GM12892 (cell line): ENCODE measurements around the gene RTN1.

Experiments used
- DNase-seq: peaks from one replicate; pipeline ENCODE4 v3.0.0; 2011; ENCODE audit not compliant: insufficient read length
- FAIRE-seq: peaks from 2 replicates; lab custom pipeline; 2011; peaks lifted over from hg19 to GRCh38; lab: Jason Lieb, UNC
- POLR2A ChIP-seq: IDR thresholded peaks from 2 replicates; pipeline ENCODE4 v1.6.1; 2011; ENCODE audit warnings: low read depth, low read length, control low read depth
- POLR2AphosphoS5 ChIP-seq: IDR thresholded peaks from 2 replicates; pipeline ENCODE4 v1.6.1; 2011; ENCODE audit warnings: low read depth, low read length, control low read depth
- TAF1 ChIP-seq: IDR thresholded peaks from 2 replicates; pipeline ENCODE4 v1.6.1; 2011; ENCODE audit warnings: low read depth, mild to moderate bottlenecking, control low read depth, low read length, borderline replicate concordance

The RTN1 gene

DNA sequence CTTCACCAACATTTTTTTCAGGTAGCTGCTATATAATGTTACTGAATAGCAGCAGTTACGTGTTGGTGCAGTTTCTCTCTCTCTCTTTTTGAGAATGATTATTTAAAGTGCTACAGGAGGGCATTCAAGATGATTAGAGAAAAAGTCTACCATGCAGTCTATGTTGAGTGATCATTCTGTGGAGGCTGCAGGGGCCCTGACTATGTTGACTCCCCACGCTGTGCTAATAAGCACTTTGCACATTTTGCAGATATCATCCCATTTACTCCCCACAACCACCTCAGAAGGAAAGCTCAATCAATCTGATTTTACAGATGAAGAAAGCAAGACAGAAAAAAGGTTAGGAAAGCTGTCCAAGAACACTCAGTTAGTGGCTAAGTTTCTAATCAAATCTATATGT is 87.8 kb downstream of the RTN1 start:
- TF ChIP-seq POLR2A (no peak), POLR2AphosphoS5 (no peak), TAF1 (no peak)
- DNase-seq (no peak), FAIRE-seq (no peak)

GRCh38 chr14:59777006-59777579 is 93.5 kb downstream of the RTN1 start:
- FAIRE-seq, result no peak
- DNase-seq, result no peak
- TF ChIP-seq TAF1 (no peak), POLR2AphosphoS5 (no peak), POLR2A (no peak)

- FAIRE-seq, result no peak
- TF ChIP-seq POLR2AphosphoS5 (no peak), TAF1 (no peak), POLR2A (no peak)
- DNase-seq, result no peak
These were observed 94.1 kb downstream of the RTN1 start for GRCh38 chr14:59776468-59776867.

GRCh38 chr14:59772233-59772632 is 98.3 kb downstream of the RTN1 start:
- TF ChIP-seq POLR2A (no peak), TAF1 (no peak), POLR2AphosphoS5 (no peak)
- FAIRE-seq (no peak), DNase-seq (no peak)

DNA sequence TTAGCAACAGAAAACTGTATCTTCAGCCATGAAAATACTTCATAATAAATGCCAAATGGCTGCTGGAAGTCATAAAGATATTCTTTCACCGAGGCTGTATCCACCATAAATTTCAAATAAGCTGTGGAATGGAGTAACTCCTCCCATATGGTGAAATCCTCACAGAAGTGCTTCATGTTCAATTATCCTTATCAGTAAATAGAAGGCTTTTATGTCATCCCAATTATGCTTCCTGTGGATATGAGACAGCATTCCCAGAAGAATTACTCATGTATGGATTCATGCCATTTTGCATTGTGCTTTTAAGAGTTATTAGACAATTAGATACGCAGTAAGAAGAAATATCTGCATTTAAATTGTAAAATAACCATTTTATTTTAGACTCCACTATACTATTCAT is 99.0 kb downstream of the RTN1 start:
- DNase-seq (no peak), FAIRE-seq (no peak)

DNA sequence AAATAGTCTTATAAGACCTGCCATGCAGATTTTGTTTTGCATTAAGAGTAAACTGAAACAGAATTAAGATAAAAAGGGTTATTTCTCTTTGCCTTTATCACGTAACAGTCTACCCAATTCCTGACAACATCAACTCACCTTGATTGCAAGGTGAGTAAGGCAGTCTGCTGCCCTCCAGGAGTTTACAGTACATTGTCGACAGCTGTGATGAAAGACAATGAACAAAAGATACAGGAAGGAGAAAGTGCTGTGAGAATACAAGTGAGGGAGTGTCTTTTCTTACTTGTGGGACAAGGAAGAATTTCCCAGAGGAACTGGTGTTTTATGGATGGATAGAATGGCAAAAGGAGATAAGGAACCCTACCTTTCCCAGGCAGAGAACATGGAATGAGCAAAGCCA is 101.0 kb downstream of the RTN1 start:
- TF ChIP-seq POLR2A (no peak), POLR2AphosphoS5 (no peak), TAF1 (no peak)
- no peak for DNase-seq
- FAIRE-seq, result no peak

More for the DNA sequence above, 99.0 kb downstream of the RTN1 start:
- no peak for TF ChIP-seq POLR2AphosphoS5
- TF ChIP-seq TAF1, result no peak
- no peak for TF ChIP-seq POLR2A

- FAIRE-seq, result no peak
- no peak for DNase-seq
- no peak for TF ChIP-seq POLR2A
- no peak for TF ChIP-seq TAF1
- no peak for TF ChIP-seq POLR2AphosphoS5
These were observed 101.7 kb downstream of the RTN1 start for GRCh38 chr14:59768855-59769375.

DNA sequence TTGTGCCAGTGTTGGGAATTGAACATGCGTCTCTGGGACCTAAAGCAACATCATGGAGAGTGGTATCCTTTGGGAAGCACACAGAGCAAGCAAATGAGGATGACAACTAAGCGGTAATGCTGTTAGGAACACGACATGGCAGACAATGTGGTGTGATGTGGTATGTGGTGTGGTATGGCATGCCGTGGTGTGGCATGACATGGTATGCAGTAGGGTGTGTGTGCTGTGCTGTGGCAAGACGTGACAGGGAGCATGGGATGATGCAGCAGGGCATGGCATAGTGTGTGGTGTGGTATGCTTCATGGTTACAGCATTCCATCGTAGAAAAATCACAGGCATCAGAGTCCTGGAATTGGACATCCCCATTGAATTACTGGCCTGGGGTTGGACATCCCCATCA is 108.7 kb downstream of the RTN1 start:
- no peak for FAIRE-seq
- DNase-seq, result no peak
- TF ChIP-seq POLR2A (no peak), POLR2AphosphoS5 (no peak), TAF1 (no peak)

DNA sequence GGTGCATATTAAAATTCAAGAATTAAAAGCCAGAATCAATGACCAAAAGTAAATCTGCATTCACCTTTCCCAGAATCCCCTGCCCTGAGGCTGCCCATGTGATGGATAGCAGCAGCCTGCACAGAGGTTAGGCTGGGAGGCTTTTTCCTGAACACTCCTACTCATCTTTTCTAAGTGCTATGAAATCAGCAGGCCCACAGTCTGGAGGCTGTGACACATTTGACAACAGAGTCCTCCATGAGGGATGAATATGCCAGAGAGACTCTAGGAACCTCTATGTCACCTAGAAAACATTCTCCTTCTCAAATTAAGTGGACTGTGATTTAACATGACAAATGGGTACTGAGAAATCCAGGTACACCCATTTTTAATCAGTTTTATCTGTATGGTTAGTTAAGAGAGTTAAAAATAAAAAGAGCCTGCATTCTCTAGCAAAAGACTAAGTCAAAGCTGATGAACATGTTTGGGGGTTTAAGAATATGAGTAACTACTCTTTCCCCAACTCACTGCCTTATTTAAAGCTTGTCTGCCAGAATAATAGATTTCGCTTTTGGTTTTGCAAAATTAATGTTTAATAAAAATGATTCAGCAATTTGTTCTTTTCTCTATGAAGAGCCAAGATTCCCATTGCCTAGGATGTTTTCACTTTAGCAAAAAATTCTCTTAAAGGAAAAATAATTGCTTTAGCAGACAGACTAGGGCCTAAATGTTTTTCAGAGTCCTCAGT is 115.0 kb downstream of the RTN1 start:
- no peak for FAIRE-seq
- no peak for TF ChIP-seq POLR2AphosphoS5
- TF ChIP-seq POLR2A, result no peak
- TF ChIP-seq TAF1, result no peak
- DNase-seq, result no peak

- TF ChIP-seq TAF1 (no peak), POLR2A (no peak), POLR2AphosphoS5 (no peak)
- no peak for FAIRE-seq
- no peak for DNase-seq
These were observed 116.3 kb downstream of the RTN1 start for GRCh38 chr14:59754256-59754655.

DNA sequence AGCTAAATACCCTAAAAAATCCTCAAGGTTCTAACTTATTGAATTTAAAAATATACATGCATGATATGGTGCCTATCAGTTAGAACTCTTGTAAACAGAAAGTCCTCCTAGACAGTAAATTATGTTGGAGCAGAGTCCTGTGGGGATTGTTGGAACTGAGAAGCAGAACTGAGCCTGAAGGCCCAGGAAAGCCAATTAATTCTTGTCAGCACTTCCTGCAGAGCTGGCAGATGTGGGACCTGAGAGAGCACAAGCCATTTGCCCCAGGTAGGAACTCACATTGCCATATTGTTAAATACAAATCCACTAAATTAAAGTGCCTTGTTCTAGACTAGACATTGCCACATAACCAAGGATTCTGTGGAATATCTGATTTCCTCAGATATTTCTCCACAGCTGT is 117.1 kb downstream of the RTN1 start:
- no peak for DNase-seq
- FAIRE-seq, result no peak
- TF ChIP-seq POLR2AphosphoS5, result no peak
- no peak for TF ChIP-seq TAF1
- no peak for TF ChIP-seq POLR2A

DNA sequence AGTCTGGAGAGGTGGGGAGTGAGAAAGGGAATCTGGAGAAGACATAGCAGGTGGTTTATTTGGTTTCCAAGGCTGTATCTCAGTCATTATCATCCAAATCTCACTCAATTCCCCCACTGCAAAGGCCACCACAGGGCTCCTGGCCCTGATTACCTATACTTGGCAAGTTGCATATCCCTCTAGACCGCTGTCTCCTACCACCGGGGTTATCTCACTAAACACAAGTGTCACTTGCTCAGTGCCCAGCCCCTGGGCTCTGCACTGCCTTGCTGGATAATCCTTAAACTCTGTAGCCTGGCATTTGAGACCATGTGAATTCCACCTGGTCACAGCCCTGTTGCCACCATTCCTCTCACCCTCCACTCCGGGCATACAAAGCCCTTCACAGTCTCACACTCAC is 119.0 kb downstream of the RTN1 start:
- FAIRE-seq, result no peak
- no peak for DNase-seq
- TF ChIP-seq POLR2A, result no peak
- TF ChIP-seq TAF1, result no peak
- no peak for TF ChIP-seq POLR2AphosphoS5
